Measurements from ENCODE around the gene PELI1.
"Not testable (repeated sequence)": the region's sequence is repeated elsewhere in the genome, so short reads cannot be mapped to it uniquely, and the experiment has no call there.

The PELI1 gene

GRCh38 chr2:64085936-64086335, 58.3 kb downstream of the PELI1 start:
- no peak for DNase-seq (ENCODE audit: low spot score)

- DNase-seq (ENCODE audit: low spot score) = no peak
Observed at GRCh38 chr2:64081046-64081445, 63.2 kb downstream of the PELI1 start.

- DNase-seq (ENCODE audit: low spot score) = no peak
Observed at GRCh38 chr2:64080179-64080578, 64.0 kb downstream of the PELI1 start.

- DNase-seq (ENCODE audit: low spot score) = not testable (repeated sequence)
Observed at GRCh38 chr2:64079688-64080087, 64.5 kb downstream of the PELI1 start.

- not testable (repeated sequence) for DNase-seq (ENCODE audit: low spot score)
Observed at GRCh38 chr2:64076828-64077227, 67.4 kb downstream of the PELI1 start.

- not testable (repeated sequence) for DNase-seq (ENCODE audit: low spot score)
Observed at GRCh38 chr2:64074616-64075015, 69.6 kb downstream of the PELI1 start.

- no peak for DNase-seq (ENCODE audit: low spot score)
Observed at GRCh38 chr2:64067326-64067725, 76.9 kb downstream of the PELI1 start.

- DNase-seq (ENCODE audit: low spot score) = no peak
Observed at GRCh38 chr2:64065516-64065915, 78.7 kb downstream of the PELI1 start.

- DNase-seq (ENCODE audit: low spot score) = peak; percentile 29
Observed at GRCh38 chr2:64063924-64064331, 80.3 kb downstream of the PELI1 start.

GRCh38 chr2:64063454-64063853, 80.8 kb downstream of the PELI1 start:
- no peak for DNase-seq (ENCODE audit: low spot score)

- no peak for DNase-seq (ENCODE audit: low spot score)
Observed at GRCh38 chr2:64062840-64063239, 81.4 kb downstream of the PELI1 start.

- DNase-seq (ENCODE audit: low spot score) = no peak
Observed at GRCh38 chr2:64059270-64059669, 85.0 kb downstream of the PELI1 start.

- no peak for DNase-seq (ENCODE audit: low spot score)
Observed at GRCh38 chr2:64056021-64056420, 88.2 kb downstream of the PELI1 start.

- DNase-seq (ENCODE audit: low spot score) = no peak
Observed at GRCh38 chr2:64054161-64054915, 89.9 kb downstream of the PELI1 start.

GRCh38 chr2:64052463-64053241, 91.6 kb downstream of the PELI1 start:
- no peak for DNase-seq (ENCODE audit: low spot score)

GRCh38 chr2:64049633-64050220, 94.5 kb downstream of the PELI1 start:
- peak; percentile 71 for DNase-seq (ENCODE audit: low spot score)

- DNase-seq (ENCODE audit: low spot score) = no peak
Observed at GRCh38 chr2:64045938-64046337, 98.3 kb downstream of the PELI1 start.

Measured in AG08396 (cell line).